ENCODE results near the gene MMP25.

Gene MMP25, protein sequence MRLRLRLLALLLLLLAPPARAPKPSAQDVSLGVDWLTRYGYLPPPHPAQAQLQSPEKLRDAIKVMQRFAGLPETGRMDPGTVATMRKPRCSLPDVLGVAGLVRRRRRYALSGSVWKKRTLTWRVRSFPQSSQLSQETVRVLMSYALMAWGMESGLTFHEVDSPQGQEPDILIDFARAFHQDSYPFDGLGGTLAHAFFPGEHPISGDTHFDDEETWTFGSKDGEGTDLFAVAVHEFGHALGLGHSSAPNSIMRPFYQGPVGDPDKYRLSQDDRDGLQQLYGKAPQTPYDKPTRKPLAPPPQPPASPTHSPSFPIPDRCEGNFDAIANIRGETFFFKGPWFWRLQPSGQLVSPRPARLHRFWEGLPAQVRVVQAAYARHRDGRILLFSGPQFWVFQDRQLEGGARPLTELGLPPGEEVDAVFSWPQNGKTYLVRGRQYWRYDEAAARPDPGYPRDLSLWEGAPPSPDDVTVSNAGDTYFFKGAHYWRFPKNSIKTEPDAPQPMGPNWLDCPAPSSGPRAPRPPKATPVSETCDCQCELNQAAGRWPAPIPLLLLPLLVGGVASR

GRCh38 chr16:3045758-3046640 lies at the start of gene MMP25:
Gene MMP25, plus strand, starts transcription at chr16:3046561. Its CDS starts 357 bp downstream, at chr16:3046918.
- DNase-seq = no peak

- DNase-seq = no peak
These were observed 46.4 kb upstream of the MMP25 start for GRCh38 chr16:2999929-3000328.

- no peak for DNase-seq
These were observed 45.8 kb upstream of the MMP25 start for GRCh38 chr16:3000540-3000939.

DNA sequence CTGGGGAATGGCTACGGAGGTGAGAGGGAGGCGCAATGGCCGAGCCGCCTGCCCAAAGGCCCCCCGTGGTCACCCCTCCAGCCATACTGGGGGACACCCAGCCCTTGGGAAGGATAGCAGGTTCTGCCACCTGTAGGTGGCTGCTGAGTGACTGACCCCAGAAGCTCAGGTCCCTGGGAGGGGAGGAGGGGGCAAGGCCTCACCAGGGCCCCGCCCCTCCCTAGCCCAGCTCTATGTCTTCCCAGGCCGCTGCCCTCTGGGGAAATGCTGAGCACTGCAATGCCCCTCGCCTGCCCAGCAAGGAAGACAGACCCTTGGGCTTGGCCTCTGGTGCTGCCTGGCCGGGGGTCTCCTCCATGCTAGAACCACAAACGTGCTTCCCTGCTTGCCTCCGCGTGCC lies 45.0 kb upstream of the MMP25 start:
- no peak for DNase-seq

- DNase-seq = peak; percentile 98 to 99
These were observed 42.6 kb upstream of the MMP25 start for GRCh38 chr16:3003582-3004270.

GRCh38 chr16:3004319-3004718 lies 42.0 kb upstream of the MMP25 start:
- DNase-seq = no peak

DNA sequence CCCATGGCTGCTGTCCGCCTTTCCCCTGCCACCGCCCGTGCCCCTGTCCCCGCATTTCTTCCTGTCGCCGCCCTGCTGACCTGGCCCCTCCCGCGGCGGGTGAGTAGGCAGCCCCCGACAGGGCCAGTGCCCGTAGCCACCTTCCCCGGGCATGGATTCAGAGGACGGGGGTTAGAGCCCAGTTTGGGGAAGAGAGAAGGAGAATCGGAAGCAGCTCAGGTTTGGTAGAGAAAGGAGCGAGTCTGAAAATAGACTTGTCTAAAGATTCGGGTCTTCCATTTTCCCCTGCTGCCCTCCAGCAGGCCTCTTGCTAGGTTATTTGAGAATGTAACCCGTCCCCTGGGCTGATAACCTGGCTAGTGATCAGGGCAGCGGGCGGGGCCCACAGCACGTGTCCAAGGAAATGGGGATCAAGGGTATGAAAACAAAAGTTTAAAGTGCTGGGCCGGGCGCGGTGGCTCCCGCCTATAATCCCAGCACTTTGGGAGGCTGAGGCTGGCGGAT lies 41.5 kb upstream of the MMP25 start:
- DNase-seq = no peak

GRCh38 chr16:3007059-3007956 lies 39.1 kb upstream of the MMP25 start:
- no peak for DNase-seq

GRCh38 chr16:3007957-3008689 lies 38.2 kb upstream of the MMP25 start:
- DNase-seq = no peak

- no peak for DNase-seq
These were observed 37.7 kb upstream of the MMP25 start for GRCh38 chr16:3008690-3009037.

DNA sequence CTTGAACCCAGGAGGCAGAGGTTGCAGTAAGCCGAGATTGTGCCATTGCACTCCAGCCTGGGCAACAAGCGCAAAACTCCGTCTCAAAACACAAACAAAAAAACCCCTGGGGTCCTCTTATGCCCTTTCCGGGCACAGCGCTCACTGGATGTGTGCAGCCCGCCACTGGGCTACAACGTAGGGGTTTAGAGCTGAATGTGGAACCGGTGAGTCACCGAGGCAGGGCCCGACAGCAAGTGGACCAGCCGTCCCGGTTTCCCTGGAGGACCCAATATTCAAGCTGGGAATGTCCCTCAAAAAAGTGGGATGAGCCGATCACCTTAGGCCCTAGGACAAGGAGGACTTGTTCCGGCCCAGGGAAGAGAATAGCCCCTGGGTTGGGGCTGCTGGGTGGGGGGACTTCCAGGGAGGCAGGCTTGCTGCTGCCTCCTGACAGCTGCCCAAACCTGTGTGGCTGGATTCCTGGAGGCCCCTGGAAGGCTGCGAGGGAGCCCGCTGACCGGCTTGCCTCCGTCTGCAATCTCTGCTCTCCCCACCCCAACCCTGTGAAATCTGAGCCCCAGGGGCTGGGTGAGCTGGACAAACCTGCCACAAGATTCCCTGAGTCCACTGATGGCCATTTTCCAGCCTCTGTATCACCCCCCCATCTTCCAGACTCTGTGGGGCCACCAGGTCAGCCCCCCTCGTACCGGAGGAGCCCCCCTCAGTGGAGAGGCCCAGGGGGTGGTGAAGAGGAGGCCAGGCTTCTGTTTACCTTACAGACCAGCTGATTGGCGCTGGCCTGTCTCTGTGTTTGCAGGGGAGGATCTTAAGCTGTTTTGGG lies 36.6 kb upstream of the MMP25 start:
- no peak for DNase-seq

- DNase-seq = no peak
These were observed 35.9 kb upstream of the MMP25 start for GRCh38 chr16:3010510-3010909.

- DNase-seq = no peak
These were observed 34.1 kb upstream of the MMP25 start for GRCh38 chr16:3012246-3012645.

DNA sequence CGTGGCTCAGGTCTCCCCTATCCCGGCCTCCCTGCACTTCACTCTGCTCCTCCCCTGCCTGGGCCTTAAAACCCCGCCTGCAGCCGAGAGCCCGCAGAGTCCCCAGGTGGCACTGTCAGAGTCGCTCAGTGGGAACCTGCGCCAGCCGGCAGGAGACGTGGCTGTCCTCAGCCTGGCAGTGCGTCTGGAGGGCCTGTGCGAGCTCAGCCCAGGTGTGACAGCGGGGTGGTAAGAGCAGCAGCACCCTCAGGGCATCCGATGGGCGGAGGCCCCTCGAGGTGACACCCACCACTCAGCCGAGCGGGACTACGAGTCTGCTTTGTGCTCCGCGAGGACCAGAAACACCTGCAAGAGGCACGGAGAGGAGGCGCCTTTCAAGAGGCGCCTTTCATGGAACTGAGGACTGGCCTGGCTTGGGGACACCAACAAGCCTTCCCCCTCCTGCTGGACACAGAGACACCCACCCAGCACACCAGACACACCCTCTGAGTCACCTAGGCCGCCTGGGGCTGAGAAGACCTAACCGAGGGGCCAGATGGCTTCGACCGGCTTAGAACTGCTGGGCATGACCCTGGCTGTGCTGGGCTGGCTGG lies 33.4 kb upstream of the MMP25 start, which contains the start of gene CLDN9:
CLDN9 (plus strand) TSS at position 96 of the 593 bp plus-strand sequence; CDS start at position 536, 440 bp downstream.
- DNase-seq = no peak

DNA sequence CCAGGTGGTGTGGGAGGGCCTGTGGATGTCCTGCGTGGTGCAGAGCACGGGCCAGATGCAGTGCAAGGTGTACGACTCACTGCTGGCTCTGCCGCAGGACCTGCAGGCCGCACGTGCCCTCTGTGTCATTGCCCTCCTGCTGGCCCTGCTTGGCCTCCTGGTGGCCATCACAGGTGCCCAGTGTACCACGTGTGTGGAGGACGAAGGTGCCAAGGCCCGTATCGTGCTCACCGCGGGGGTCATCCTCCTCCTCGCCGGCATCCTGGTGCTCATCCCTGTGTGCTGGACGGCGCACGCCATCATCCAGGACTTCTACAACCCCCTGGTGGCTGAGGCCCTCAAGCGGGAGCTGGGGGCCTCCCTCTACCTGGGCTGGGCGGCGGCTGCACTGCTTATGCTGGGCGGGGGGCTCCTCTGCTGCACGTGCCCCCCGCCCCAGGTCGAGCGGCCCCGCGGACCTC lies 32.8 kb upstream of the MMP25 start:
- DNase-seq = no peak

DNA sequence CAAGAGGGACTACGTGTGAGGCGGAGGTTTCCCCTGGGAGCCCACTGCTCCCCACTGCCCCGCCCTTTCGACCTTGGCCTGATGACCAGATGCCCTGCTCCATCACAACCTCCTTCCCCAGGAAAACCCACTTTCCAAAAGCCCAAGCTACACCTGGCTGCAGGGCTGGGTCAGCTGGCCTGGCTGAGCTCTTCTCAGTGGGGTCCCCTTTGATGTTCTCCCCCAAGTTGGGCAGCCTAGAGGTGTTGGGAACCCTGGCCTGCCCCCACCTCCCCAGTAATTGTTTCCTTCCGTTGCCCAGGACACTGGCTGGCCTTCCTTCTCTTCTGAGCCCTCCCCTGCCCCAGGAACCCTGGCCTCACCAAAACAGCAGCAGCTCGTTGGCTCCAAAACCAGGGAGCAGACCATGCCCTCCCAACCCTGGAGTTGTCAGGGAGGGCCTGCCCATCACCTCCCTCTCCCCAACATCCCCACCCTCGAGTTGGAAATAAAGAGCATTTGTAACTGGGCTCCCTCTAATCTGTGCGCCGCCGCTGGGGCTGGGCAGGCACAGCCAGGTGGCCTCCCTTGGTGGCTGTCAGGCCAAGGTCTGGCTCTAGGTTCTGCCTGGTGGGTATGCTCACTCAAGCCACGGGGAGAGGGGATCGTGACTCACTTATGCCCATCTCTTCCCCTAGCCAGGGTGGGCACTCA lies 32.2 kb upstream of the MMP25 start:
- no peak for DNase-seq

GRCh38 chr16:3014971-3015370 lies 31.4 kb upstream of the MMP25 start:
- DNase-seq = no peak

GRCh38 chr16:3015865-3016521 lies 30.4 kb upstream of the MMP25 start:
- no peak for DNase-seq

Data from hippocampal formation (tissue), 2 donors.